Natural killer cell treated with Interleukin-12 subunit alpha and Interleukin-12 subunit beta and Interleukin-15 and Interleukin-18, amount 100 ng/mL, for 72 hours (primary cell): Measurements from ENCODE around the gene MPDZ. TPM values are rescaled to one million over a fixed set of nuclear protein-coding genes. Genes with fewer than 3 reads are reported as not detected.

Experiments
- ATAC-seq, 2 donors: fragments of 150-1000 bp; cut with Tn5 transposase in 1 of 2; sonication (Bioruptor Pico), chemical (Tn5 transposase) in 1 of 2; 2 replicates each; pipeline ENCODE4 v1.10.0; 2021
- DNase-seq: peaks from one replicate; pipeline ENCODE4 v3.0.0; 2022; ENCODE audit warnings: low spot score
- H3K27ac Mint-ChIP-seq, 2 donors: 1 replicate in 1 of 2; 2 replicates in 1 of 2; pipeline ENCODE4 v1.8.0; 2022; ENCODE audit warnings: mixed read lengths in 2 of 2, mild to moderate bottlenecking in 1 of 2, moderate library complexity in 1 of 2
- H3K27me3 Mint-ChIP-seq, 2 donors: 1 replicate in 1 of 2; 2 replicates in 1 of 2; pipeline ENCODE4 v1.8.0; 2022; ENCODE audit warnings: mixed read lengths in 2 of 2
- H3K36me3 Mint-ChIP-seq: one replicate; pipeline ENCODE4 v1.8.0; 2022; ENCODE audit warnings: mixed read lengths
- H3K4me1 Mint-ChIP-seq, 2 donors: 1 replicate in 1 of 2; 2 replicates in 1 of 2; pipeline ENCODE4 v1.8.0; 2022; ENCODE audit warnings: low read depth in 2 of 2, mixed read lengths in 2 of 2, mild to moderate bottlenecking in 1 of 2
- H3K4me3 Mint-ChIP-seq: one replicate; pipeline ENCODE4 v1.8.0; 2022; ENCODE audit warnings: mixed read lengths
- H3K9me3 Mint-ChIP-seq: 2 replicates; pipeline ENCODE4 v1.8.0; 2022; ENCODE audit warnings: mixed read lengths
- total RNA-seq, 2 donors: library from RNA; stranded (reverse); gene quantifications; one replicate each; pipeline ENCODE4 v1.2.3, GENCODE V29; 2022

The MPDZ gene
- total RNA-seq, 2 donors from 2014 or later, result not detected

DNA sequence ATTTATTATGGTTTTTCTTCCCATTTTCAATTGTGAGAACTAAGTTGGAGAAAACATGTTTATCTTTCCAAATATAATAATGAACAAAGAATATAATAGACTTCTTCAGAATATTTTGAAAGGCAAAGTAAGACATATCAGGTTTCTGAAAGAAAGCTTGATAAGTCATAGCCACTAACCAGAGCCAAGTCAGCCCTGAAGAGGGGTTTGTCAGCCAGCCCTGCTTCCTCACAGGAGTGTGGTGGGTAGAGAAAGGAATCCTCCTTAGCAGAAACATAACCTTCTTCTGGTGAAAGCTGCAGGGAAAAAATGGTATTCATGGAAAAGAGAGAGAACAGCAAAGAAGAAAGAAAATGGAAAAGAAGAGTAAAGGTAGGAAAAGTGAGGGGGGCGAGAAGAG lies 93.4 kb downstream of the MPDZ start:
- Mint-ChIP-seq H3K9me3 (peaks cover 6% of the 10 kb centered on the region), H3K27me3 (no peaks in the 10 kb centered on the region), H3K27ac (no peak overlapping the region), H3K36me3 (no peaks in the 10 kb centered on the region), H3K4me3 (no peak overlapping the region), H3K4me1 (no peaks in the 10 kb centered on the region)
- ATAC-seq (no peak), DNase-seq (no peak)

DNA sequence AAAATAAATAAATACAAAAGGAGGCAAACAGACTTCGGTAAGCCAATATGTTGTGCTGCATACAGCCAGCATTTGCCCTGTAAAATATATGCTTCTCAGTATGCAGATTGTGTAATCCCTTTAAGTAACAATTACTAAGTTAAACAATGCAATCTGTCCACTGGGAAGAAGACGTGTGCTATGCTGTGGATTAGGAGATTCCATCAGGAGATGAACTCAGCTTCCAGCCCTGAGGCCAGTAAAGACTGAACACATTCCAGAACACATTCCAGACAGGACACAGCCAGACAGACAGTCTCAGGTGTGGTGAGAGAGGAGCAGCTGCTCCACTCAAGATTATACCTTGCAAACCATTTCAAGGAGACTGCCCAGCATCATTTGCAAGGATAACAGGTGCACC lies 97.8 kb downstream of the MPDZ start:
- Mint-ChIP-seq H3K27me3 (no peaks in the 10 kb centered on the region), H3K4me3 (no peak overlapping the region), H3K36me3 (no peaks in the 10 kb centered on the region), H3K27ac (no peak overlapping the region), H3K9me3 (peaks cover 3% of the 10 kb centered on the region), H3K4me1 (no peaks in the 10 kb centered on the region)
- DNase-seq, result no peak
- ATAC-seq, result no peak

DNA sequence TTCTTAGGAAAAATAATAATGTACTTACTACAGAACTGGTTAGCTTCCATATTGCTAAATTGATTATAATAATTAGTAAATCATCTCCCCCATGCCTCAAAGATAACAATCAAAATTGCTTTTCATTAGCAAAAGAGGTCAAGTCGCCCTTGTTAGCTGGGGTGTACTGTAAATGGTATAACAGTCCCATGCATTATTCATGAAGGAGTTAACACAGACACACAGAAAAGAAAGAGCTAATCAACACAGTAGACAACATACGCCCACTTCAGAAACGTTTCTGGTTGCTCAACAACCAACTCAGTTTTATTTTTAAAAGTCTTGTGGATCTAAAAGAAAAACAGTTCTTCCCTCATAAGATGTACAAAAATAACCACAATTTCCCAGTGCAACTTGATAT lies 100.2 kb downstream of the MPDZ start:
- Mint-ChIP-seq H3K27ac (no peak overlapping the region), H3K36me3 (no peaks in the 10 kb centered on the region), H3K4me3 (no peak overlapping the region), H3K4me1 (no peaks in the 10 kb centered on the region), H3K9me3 (peaks cover 3% of the 10 kb centered on the region), H3K27me3 (no peaks in the 10 kb centered on the region)
- ATAC-seq, result no peak
- no peak for DNase-seq

DNA sequence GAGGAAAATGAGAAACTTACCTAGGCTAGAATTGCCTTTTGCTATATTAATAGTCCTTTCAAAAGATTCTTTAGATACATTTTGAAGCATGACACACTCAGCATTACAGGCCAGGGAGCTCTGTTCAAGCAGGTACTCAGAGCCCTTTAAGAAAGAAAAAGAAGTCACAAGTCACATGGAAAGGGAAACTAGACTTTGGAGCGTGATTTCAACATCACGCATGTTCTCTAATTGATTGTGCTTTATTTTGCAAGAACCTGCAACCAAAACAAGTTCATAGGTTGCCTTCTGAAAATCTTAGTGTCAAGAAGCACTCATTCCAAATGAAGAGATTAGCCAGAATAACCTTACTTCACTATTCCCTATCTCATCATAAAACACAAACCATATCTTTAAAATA lies 103.8 kb downstream of the MPDZ start:
- no peak for DNase-seq
- Mint-ChIP-seq H3K27ac (no peak overlapping the region), H3K4me3 (no peak overlapping the region), H3K36me3 (peaks cover 9% of the 10 kb centered on the region), H3K27me3 (no peaks in the 10 kb centered on the region), H3K9me3 (peaks cover 7% of the 10 kb centered on the region), H3K4me1 (no peaks in the 10 kb centered on the region)
- no peak for ATAC-seq

DNA sequence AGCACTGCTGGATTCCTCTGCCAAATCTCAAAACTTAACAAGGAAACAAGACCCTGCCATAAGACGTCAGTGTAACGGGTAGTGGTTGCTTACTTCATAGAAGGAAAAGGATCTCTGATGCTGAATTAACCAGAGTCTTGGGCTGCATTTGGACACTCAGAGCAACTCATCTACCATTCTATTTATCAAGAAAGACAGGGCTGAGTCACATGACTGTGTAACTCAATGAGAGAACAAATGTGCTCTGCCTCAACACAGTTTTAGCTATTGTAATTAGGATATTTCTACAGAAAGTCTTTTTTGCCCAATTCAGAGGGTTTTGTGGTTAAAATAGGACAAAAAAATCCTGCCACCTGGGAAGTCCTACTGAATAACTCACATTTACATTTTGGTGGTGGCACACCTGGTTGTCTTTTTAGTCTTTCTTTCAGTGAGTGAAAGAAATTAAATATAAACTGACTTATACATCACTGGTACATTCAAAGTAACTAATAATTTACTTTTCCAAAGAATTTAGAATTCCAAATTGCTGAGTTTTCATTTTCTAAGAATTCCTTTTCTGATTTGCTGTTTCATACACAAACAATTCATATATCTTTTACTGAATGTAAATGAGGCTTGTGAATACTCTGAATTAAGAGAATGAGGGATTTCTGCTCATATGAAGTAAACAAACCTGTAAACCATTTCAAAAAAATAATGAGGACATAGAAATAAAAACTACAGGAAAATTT lies 104.4 kb downstream of the MPDZ start:
- no peak for ATAC-seq
- Mint-ChIP-seq H3K27ac (no peak overlapping the region), H3K27me3 (no peaks in the 10 kb centered on the region), H3K4me1 (no peaks in the 10 kb centered on the region), H3K36me3 (peaks cover 9% of the 10 kb centered on the region), H3K4me3 (no peak overlapping the region), H3K9me3 (peaks cover 7% of the 10 kb centered on the region)
- DNase-seq, result no peak

DNA sequence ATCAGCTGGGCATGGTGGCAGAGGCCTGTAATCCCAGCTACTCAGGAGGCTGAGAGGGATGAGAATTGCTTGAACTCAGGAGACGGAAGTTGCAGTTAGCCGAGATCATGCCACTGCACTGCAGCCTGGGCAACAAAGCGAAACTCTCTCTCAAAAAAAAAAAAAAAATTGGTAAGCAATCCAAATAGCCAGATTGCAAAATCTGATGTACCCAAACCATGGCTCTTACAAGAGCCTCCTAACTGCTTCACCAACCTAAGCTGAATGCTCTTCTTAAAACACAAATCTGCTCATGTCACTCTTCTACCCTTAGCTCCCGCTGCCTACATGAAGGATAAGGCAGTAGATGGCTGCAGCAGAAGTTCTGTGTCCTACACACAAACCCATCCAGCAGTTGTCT lies 105.9 kb downstream of the MPDZ start:
- Mint-ChIP-seq H3K27ac (no peak overlapping the region), H3K4me1 (no peaks in the 10 kb centered on the region), H3K4me3 (no peak overlapping the region), H3K36me3 (peaks cover 9% of the 10 kb centered on the region), H3K27me3 (no peaks in the 10 kb centered on the region), H3K9me3 (peaks cover 15% of the 10 kb centered on the region)
- no peak for DNase-seq
- no peak for ATAC-seq

DNA sequence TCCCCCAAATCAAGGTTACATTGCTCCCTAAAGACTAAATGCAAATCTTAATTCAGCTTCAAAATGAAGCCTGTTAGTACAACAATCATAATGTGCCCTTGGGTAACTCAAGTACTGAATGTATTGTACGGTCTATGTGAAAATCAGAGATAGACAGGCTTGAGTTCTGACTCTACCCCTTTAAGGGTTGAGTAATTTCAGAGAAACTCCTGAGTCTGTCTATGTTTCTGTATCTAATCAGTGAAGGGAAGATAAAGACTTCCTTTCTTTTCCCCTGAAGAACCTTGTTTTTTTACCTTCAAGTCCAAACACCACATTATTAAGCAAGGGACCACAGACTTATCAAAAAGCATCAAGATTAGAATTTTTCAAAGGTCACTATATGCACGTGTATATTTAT lies 108.2 kb downstream of the MPDZ start:
- ATAC-seq (no peak), DNase-seq (no peak)
- Mint-ChIP-seq H3K4me1 (no peaks in the 10 kb centered on the region), H3K9me3 (peaks cover 15% of the 10 kb centered on the region), H3K27me3 (no peaks in the 10 kb centered on the region), H3K27ac (no peak overlapping the region), H3K4me3 (no peak overlapping the region), H3K36me3 (peaks cover 9% of the 10 kb centered on the region)

DNA sequence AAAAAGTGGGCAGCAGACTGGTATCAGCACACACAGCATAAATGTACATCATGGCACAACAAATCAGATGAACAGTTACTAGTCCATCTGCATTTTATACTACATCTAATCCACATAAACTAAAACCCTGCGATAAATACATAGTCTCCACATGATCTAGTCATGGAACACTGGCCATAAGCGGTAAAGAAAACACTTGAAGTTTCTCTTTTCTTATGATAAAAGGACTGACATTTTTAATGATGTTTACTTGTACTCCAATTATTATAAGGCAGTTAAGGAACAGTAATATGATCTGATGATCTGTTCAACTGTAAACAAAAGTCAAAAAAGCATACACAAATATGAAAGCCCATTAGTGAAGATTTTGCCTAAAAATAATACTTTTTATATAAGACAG lies 112.5 kb downstream of the MPDZ start:
- ATAC-seq (no peak), DNase-seq (no peak)
- Mint-ChIP-seq H3K27ac (no peak overlapping the region), H3K4me1 (no peaks in the 10 kb centered on the region), H3K9me3 (peaks cover 15% of the 10 kb centered on the region), H3K27me3 (no peaks in the 10 kb centered on the region), H3K36me3 (peaks cover 4% of the 10 kb centered on the region), H3K4me3 (no peak overlapping the region)

DNA sequence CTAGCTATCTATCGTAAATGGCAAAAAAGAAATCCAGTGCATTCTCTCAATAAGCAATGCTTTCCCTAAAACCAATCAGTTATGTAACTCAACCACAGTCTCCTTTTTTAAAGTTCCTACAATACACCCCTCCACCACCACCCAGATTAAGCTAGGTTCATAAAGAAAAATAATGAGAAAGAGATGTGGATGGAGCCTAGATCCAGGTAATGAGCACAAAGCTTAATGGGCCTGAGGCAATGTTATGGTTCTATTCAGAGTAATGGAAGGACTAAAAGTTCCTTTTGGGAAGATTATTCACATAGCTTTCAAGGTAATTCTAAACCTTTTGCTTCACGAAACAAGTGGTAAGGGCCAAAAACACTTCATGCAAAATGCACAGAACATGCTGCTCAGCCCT lies 113.5 kb downstream of the MPDZ start:
- H3K36me3 Mint-ChIP-seq, result no peaks in the 10 kb centered on the region
- ATAC-seq, result no peak
- no peak overlapping the region for H3K4me3 Mint-ChIP-seq

DNA sequence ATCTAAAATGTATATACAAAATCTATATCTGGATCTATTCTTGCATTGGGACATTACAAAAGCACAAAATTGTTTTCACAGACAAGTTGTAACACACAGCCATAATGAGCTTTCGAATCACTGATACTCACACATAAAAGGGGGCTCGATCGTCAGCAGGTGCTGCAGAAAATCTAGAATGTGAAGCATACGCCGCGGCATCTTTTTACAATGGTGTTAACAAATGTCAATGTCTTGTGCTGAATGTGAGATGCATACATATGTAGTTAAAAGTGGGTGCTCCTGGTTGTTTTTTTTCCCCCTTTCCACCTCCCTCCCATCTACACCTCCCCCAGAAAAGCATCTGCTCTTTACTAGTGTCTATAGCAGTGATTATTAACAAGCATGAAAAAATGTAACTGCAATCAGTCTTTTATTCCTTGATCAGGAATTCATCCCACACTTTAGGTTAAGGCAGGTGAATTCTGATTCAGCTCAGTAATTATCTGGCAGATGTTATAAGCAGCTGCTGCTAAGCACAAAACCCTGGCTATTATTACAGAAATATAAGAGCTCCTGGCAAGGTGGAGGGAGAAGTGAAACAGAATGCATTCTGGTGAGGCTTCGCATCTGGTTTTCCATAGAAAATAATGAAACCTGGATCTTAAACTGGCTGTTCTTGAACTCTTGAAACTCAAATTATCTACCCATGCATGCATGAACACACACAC lies 114.1 kb downstream of the MPDZ start:
- H3K4me1 Mint-ChIP-seq, result no peaks in the 10 kb centered on the region
- DNase-seq, result no peak
- no peak overlapping the region for H3K27ac Mint-ChIP-seq
- no peaks in the 10 kb centered on the region for H3K27me3 Mint-ChIP-seq
- H3K36me3 Mint-ChIP-seq, result no peaks in the 10 kb centered on the region
- no peak for ATAC-seq
- H3K9me3 Mint-ChIP-seq, result peaks cover 15% of the 10 kb centered on the region
- no peak overlapping the region for H3K4me3 Mint-ChIP-seq

More for the DNA sequence above, 113.5 kb downstream of the MPDZ start:
- no peak for DNase-seq
- Mint-ChIP-seq H3K27me3 (no peaks in the 10 kb centered on the region), H3K4me1 (no peaks in the 10 kb centered on the region), H3K27ac (no peak overlapping the region), H3K9me3 (peaks cover 15% of the 10 kb centered on the region)

DNA sequence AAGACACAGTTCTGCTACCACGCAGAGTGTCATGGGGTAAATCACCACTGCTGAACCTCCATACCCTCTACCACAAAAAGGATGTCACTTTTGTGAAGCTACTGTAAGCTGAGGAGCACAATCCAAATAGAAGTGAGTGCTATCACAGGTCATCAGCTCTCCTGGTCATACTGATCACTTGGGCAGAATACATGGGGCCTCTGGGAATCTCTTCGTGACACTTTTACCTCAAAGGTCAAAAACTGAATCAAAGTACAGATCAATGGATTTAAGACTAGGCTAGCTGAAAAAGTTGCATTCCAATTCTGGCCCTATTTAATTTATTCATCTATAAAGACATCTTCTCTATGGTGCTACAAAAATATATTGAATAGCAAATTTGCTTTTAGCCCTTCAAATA lies 115.5 kb downstream of the MPDZ start:
- H3K27ac Mint-ChIP-seq, result no peak overlapping the region
- no peaks in the 10 kb centered on the region for H3K4me1 Mint-ChIP-seq
- H3K36me3 Mint-ChIP-seq, result no peaks in the 10 kb centered on the region
- H3K4me3 Mint-ChIP-seq, result no peak overlapping the region
- H3K27me3 Mint-ChIP-seq, result no peaks in the 10 kb centered on the region
- peaks cover 6% of the 10 kb centered on the region for H3K9me3 Mint-ChIP-seq
- no peak for DNase-seq
- ATAC-seq, result no peak

DNA sequence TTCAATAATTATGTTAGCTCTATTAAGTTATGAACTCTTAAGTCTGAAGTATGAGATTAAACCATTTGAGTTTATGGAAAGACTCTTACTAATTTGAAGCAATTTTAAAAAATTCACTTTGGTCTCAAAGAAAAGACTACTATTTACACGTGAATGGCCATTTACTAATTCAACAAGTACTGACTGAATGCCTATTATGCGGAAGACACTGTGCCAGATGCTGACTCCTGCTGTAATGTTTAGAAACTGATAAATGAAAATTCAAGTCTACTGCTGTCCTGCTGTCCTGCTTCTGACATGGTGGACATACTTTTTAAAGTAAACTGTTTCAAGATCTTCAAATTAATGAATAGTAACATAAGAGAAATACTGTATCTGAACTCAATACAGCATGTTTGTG lies 116.2 kb downstream of the MPDZ start:
- Mint-ChIP-seq H3K4me1 (no peaks in the 10 kb centered on the region), H3K36me3 (no peaks in the 10 kb centered on the region), H3K4me3 (no peak overlapping the region), H3K27me3 (no peaks in the 10 kb centered on the region), H3K9me3 (peaks cover 6% of the 10 kb centered on the region), H3K27ac (no peak overlapping the region)
- DNase-seq, result no peak
- ATAC-seq, result no peak

DNA sequence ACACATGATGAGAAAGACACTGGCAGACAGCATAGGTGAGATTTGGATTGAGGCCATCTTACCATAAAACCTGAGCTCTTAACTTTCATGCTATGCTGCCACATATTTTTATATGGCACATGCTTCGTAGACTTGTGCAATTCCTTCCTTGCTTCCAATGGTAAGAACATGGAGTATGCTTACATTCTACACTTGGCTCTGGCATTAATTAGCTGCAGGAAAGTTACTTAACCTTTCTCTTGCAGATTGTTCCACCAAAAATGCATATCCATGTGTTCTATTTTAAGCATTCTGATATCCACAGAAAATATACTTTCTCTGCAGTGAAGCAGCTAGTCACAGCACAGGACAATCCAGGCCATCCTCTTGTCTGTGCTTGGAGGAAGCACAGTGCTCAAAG lies 119.4 kb downstream of the MPDZ start:
- no peaks in the 10 kb centered on the region for H3K36me3 Mint-ChIP-seq
- H3K27me3 Mint-ChIP-seq, result no peaks in the 10 kb centered on the region
- H3K4me3 Mint-ChIP-seq, result no peak overlapping the region
- H3K9me3 Mint-ChIP-seq, result peaks cover 6% of the 10 kb centered on the region
- H3K27ac Mint-ChIP-seq, result no peak overlapping the region
- no peak for ATAC-seq
- DNase-seq, result no peak
- no peaks in the 10 kb centered on the region for H3K4me1 Mint-ChIP-seq

DNA sequence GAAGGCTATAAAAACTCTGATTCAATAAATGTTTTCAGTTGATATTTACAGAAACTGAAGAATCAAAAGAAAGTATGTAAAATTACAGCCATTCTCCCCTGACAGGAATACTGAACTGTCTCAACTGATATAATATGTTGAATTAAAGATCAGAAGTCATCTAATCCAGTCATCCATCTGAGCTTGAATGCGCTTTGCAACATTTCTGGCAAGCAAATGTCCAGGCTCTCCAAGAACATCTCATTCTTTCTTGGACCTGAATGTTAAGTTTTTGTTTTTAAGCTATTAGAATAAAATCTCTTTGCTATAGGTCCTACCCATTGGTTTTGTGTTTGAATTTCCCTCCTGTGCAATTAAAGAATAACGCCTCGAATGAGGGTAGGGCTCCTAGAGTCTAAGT lies 120.5 kb downstream of the MPDZ start:
- no peaks in the 10 kb centered on the region for H3K36me3 Mint-ChIP-seq
- no peak for ATAC-seq

DNA sequence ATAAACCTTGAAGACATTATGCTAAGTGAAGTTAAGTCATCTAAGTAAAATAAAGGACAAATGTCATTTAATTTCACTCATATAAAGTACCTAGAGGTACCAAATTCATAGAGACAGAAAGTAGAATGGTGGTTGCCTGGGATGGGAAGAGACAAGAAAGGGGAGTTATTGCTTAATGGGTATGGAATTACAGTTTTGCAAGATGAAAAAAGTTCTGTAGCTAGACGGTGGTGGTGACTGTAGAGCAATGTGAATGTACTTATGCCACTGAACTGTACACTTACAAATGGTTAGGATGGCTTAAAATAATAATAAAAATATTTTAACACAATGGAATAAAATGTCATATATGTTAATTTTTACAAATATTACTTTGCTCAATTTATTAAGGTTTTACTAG lies 128.0 kb downstream of the MPDZ start:
- peaks cover 8% of the 10 kb centered on the region for H3K9me3 Mint-ChIP-seq
- H3K4me3 Mint-ChIP-seq, result no peak overlapping the region
- no peak overlapping the region for H3K27ac Mint-ChIP-seq
- DNase-seq (no peak), ATAC-seq (no peak)
- no peaks in the 10 kb centered on the region for H3K36me3 Mint-ChIP-seq
- H3K4me1 Mint-ChIP-seq, result no peaks in the 10 kb centered on the region
- H3K27me3 Mint-ChIP-seq, result no peaks in the 10 kb centered on the region

More for the DNA sequence above, 120.5 kb downstream of the MPDZ start:
- H3K4me3 Mint-ChIP-seq, result no peak overlapping the region
- H3K27me3 Mint-ChIP-seq, result no peaks in the 10 kb centered on the region
- H3K27ac Mint-ChIP-seq, result no peak overlapping the region
- DNase-seq, result no peak
- H3K4me1 Mint-ChIP-seq, result no peaks in the 10 kb centered on the region
- H3K9me3 Mint-ChIP-seq, result peaks cover 6% of the 10 kb centered on the region
